ENCODE data around the gene WDR18.

WDR18 gene, protein sequence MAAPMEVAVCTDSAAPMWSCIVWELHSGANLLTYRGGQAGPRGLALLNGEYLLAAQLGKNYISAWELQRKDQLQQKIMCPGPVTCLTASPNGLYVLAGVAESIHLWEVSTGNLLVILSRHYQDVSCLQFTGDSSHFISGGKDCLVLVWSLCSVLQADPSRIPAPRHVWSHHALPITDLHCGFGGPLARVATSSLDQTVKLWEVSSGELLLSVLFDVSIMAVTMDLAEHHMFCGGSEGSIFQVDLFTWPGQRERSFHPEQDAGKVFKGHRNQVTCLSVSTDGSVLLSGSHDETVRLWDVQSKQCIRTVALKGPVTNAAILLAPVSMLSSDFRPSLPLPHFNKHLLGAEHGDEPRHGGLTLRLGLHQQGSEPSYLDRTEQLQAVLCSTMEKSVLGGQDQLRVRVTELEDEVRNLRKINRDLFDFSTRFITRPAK

DNA sequence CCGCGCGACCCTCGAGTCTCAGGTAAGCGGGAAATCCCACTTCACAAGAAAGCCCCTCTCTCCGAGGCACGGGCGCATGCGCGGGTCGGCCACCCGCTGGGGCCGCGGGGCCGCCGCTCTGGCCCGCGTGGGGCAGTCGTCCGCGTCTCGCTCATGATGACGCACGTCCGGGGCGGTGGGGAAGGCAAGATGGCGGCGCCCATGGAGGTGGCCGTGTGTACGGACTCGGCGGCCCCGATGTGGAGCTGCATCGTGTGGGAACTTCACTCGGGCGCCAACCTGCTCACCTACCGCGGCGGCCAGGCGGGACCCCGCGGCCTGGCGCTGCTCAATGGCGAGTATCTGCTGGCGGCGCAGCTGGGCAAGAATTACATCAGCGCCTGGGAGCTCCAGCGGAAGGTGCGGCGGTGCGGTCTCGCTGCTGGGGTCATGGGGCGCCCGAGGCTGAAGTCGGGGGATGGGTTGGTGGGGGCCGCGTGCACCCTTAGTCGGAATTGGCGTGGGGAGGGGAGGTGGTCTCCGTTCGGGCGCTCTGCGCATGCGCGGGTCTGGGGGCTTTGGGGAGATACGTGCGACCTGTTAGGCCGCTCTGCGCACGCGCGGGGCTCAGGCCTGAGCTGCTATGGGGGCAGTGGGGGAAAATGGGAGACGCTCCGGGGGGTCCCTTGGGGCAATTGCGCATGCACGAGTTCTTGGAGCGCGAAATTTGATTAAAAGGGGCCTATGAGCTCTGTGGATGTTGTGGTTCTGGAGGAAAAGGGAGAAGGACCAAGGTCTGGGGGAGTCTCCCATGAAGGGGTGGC is at the start of gene WDR18:
TSS of gene WDR18 (plus strand) at position 181 of the 803 bp plus-strand sequence. CDS start at position 190, 9 bp downstream.
- Mint-ChIP-seq H3K4me3 (peak within 1 kb of the TSS; percentile 91), H3K27me3 (no peaks in the 10 kb centered on the region), H3K36me3 (no peaks in the 10 kb centered on the region), H3K27ac (peak within 1 kb of the TSS; percentile 90), H3K9me3 (ENCODE audit: low read depth) (no peaks in the 10 kb centered on the region), H3K4me1 (ENCODE audit: low read depth) (peaks cover 10% of the 10 kb centered on the region)

DNA sequence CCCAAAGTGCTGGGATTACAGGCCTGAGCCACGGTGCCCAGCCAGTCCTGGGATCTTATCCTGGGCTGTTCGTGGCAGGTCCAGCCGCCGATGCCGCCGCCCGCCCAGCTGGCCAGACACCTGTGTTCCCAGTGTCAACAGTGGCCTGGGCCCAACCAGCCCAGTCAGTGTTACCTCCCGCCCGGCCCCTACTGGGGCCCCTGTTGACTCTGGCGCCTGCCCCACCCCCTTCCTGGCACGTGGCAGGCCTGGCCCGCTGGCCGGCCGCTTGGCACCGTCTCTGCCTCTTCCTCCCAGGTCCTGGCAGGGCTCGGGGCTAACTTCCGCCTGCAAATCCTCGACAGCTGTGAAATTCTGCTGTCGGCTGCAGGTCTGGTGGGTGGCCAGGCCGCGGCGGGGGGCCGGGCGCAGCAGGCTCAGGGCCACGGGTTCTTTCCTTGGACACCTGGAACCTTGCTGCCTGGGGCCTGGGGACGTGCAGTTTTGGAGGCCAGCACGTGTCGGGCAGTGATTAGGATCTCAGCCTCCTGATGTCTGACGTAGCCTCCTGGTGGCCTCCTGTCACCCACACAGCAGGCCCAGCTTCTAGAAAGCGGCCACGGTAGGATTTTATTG is 49.2 kb upstream of the WDR18 start:
- H3K36me3 Mint-ChIP-seq, result no peaks in the 10 kb centered on the region
- peaks cover 28% of the 10 kb centered on the region for H3K4me1 Mint-ChIP-seq (ENCODE audit: low read depth)
- H3K9me3 Mint-ChIP-seq (ENCODE audit: low read depth), result no peaks in the 10 kb centered on the region
- no peak overlapping the region for H3K27ac Mint-ChIP-seq
- H3K27me3 Mint-ChIP-seq, result no peaks in the 10 kb centered on the region
- H3K4me3 Mint-ChIP-seq, result no peak overlapping the region

DNA sequence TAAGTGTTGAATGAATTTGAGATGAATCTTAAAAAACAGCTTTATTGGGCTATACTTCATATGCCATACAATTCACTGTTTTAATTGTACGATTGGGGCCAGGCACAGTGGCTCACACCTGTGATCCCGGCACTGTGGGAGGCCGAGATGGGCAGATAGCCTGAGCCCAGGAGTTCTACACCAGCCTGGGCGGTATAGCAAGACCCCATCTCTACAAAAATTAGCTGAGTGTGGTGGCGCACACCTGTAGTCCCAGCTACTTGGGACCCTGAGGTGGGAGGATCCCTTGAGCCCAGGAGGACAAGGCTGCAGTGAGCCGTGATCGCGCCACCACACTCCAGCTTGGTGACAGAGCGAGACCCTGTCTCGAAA is 48.0 kb upstream of the WDR18 start:
- peaks cover 32% of the 10 kb centered on the region for H3K4me1 Mint-ChIP-seq (ENCODE audit: low read depth)
- no peak overlapping the region for H3K27ac Mint-ChIP-seq
- no peaks in the 10 kb centered on the region for H3K27me3 Mint-ChIP-seq
- H3K9me3 Mint-ChIP-seq (ENCODE audit: low read depth), result no peaks in the 10 kb centered on the region
- H3K36me3 Mint-ChIP-seq, result no peaks in the 10 kb centered on the region
- H3K4me3 Mint-ChIP-seq, result no peak overlapping the region

DNA sequence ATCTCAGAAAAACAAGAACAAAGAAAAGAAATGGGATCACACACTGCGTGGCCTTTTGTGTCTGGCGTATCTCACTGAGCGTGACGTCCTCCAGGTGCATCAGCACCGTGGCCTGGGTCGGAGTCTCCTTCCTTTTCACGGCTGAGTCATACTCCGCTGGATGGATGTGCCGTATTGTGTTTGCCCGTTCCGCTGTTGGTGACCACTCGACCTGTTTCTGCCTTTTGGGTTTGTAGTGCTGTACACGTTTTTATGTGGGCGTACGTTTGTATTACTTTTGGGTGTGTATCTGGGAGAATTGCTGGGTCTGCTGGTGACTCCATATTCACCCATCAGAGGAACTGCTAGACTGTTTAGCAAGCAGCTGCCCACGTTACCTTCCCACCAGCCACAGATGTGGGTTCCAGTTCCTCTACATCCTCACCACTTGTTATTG is 46.9 kb upstream of the WDR18 start:
- H3K36me3 Mint-ChIP-seq, result no peaks in the 10 kb centered on the region
- H3K4me3 Mint-ChIP-seq, result peak overlapping the region; percentile 49
- no peak overlapping the region for H3K27ac Mint-ChIP-seq
- no peaks in the 10 kb centered on the region for H3K27me3 Mint-ChIP-seq
- H3K9me3 Mint-ChIP-seq (ENCODE audit: low read depth), result no peaks in the 10 kb centered on the region
- peaks cover 32% of the 10 kb centered on the region for H3K4me1 Mint-ChIP-seq (ENCODE audit: low read depth)

DNA sequence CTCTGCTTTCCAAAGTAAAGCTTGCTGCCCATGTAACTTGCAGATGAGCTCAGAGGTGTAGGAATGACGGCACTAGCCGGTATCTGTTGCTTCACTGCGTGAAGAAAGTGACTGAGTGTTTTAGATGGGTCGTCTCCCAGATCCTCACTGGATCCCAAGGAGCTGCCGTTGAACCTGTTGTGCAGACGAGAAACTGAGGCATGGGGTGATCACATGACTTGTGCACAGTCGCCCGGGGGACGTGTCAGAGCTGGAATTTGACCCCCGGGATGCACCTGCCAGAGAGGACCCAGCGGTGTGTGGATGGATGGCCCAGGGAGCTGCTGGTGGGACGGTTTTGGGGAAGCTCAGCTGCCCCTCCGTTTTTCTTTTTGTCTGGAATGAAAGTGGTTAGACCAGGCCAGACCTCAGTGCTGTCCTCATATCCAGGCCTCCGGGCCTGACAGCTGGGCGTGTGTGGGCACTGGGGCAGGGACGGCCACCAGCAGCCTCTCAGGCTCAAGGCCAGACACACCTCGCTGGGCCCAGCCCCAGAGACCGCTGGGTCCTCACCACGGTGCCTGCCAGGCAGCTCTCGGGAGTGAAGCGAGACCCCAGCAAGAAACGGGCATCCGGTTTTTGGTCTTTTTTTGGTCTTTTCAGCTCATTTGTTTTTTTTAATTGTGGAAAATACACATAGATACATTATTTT is 45.8 kb upstream of the WDR18 start:
- Mint-ChIP-seq H3K27ac (no peak overlapping the region), H3K4me1 (ENCODE audit: low read depth) (peaks cover 28% of the 10 kb centered on the region)

DNA sequence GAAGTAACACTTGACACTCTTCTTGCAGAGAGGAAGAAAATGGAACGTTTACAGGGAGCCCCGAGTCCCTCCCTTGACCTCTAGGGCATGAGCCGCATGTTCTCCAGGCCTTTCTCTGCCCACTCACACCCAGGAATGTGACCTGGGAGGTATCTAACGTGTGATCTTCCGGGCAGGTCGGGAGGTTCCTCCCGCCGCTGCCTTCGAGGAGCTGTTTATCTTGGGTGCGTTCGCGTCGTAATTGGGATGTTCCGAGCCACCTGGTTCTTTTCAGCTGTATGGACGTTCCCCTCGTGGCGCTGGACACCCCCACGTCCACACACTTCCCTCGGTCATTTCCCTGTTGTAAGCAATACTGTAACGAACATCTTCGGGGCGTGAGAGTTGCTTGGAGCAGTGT is 44.7 kb upstream of the WDR18 start:
- no peaks in the 10 kb centered on the region for H3K27me3 Mint-ChIP-seq
- no peak overlapping the region for H3K4me3 Mint-ChIP-seq
- H3K9me3 Mint-ChIP-seq (ENCODE audit: low read depth), result no peaks in the 10 kb centered on the region
- no peak overlapping the region for H3K27ac Mint-ChIP-seq
- H3K36me3 Mint-ChIP-seq, result no peaks in the 10 kb centered on the region
- peaks cover 28% of the 10 kb centered on the region for H3K4me1 Mint-ChIP-seq (ENCODE audit: low read depth)

More for the DNA sequence above, 45.8 kb upstream of the WDR18 start:
- Mint-ChIP-seq H3K4me3 (no peak overlapping the region), H3K27me3 (no peaks in the 10 kb centered on the region), H3K9me3 (ENCODE audit: low read depth) (no peaks in the 10 kb centered on the region), H3K36me3 (no peaks in the 10 kb centered on the region)

DNA sequence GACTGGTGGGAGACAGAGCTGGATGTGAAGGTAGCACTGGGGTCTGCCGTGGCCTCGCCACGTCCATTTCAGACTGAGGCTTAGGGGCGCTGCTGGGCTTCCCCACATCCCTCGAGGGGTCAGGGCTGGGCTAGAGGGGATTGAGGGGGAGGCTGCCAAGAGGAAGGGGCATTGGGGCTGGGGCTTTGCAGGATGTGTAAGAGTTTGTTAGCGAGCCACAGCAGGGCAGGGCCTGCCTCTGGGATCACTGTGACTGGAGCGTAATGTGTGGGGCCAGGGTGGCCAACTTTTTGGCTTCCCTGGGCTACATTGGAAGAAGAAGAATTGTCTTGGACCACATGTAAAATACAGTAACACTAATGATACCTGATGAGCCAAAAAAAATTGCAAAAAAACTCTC is 44.2 kb upstream of the WDR18 start:
- H3K27me3 Mint-ChIP-seq, result no peaks in the 10 kb centered on the region
- peak overlapping the region; percentile 59 for H3K27ac Mint-ChIP-seq
- no peaks in the 10 kb centered on the region for H3K36me3 Mint-ChIP-seq
- H3K9me3 Mint-ChIP-seq (ENCODE audit: low read depth), result no peaks in the 10 kb centered on the region
- peak overlapping the region; percentile 83 for H3K4me3 Mint-ChIP-seq
- peaks cover 28% of the 10 kb centered on the region for H3K4me1 Mint-ChIP-seq (ENCODE audit: low read depth)

DNA sequence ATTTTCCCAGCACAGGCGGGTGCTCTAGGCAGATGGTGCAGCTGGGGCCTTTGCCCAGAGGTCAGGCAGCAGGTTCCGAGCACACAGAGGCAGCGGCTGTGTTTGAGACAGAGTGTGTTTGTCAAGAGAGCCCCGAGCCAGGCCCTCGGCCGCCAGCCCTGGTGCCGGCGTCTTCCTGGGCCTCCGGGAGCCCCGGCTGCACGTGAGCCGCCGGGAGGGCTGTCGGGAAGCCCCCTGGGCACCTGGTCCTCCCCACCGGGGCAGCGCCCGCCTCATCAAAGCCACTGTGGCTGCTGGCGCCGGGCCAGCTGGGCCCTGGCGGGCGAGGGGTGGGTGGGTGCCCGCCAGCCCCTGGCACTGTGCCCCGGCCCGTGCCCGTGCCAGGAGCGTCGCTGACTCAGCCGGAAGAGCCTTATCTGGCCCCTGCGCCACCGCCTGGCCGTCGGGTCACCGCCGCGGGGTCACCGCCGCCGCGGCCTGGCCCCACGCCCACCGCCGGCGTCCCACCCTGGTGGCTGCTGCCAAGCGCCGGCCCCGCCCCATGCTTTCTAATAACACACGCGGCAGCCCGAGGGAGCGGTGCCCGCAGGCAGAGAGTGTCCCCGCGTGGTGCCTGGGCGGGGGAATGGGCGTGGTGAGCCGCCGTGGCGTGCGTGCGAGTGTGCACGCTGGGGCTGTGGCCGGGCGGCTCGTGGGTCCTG is 43.4 kb upstream of the WDR18 start:
- peak overlapping the region; percentile 83 for H3K4me3 Mint-ChIP-seq
- H3K36me3 Mint-ChIP-seq, result no peaks in the 10 kb centered on the region
- H3K27me3 Mint-ChIP-seq, result no peaks in the 10 kb centered on the region
- H3K4me1 Mint-ChIP-seq (ENCODE audit: low read depth), result peaks cover 28% of the 10 kb centered on the region
- H3K27ac Mint-ChIP-seq, result peak overlapping the region; percentile 59
- no peaks in the 10 kb centered on the region for H3K9me3 Mint-ChIP-seq (ENCODE audit: low read depth)

DNA sequence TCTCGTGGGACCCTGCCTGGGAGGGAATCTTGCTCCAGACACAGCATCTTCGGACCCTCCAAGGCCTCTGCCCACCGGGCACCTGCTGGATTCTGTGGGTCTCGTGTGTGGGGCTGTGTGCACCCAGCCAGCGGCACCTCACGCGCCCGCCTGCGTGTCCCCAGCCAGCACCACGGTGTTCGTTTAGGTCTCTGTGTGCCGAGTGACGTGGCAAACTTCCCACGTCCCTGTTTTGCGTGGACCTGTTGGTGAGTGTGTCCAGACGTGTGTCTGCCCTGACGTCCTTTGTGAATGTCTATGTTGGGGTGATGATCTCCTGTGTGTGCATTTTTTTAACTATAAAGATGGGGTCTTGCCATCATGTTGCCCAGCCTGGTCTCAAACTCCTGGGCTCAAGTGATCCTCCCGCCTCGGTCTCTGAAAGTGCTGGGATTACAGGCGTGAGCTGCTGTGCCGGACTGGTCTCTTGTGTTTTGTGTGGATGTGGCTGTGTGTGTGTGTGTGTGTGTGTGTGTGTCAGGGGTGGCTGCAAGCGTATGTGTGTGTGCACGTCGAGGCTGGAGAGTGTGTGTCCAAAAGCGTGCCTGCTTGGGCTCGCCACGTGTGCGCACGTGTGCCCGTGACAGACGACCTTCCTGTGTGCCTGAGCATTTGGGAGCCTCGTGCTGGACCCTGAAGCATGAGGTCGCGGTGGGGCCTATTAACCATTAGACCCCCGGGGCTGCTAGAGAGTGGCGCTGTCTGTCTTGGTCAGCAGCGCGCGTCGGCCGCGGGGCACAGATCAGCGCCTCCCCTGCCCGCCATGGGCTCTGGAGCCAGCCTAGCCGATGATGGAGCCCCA is 42.6 kb upstream of the WDR18 start:
- Mint-ChIP-seq H3K27ac (no peak overlapping the region), H3K9me3 (ENCODE audit: low read depth) (no peaks in the 10 kb centered on the region), H3K4me1 (ENCODE audit: low read depth) (peaks cover 26% of the 10 kb centered on the region), H3K4me3 (peak overlapping the region; percentile 72), H3K27me3 (no peaks in the 10 kb centered on the region), H3K36me3 (no peaks in the 10 kb centered on the region)

DNA sequence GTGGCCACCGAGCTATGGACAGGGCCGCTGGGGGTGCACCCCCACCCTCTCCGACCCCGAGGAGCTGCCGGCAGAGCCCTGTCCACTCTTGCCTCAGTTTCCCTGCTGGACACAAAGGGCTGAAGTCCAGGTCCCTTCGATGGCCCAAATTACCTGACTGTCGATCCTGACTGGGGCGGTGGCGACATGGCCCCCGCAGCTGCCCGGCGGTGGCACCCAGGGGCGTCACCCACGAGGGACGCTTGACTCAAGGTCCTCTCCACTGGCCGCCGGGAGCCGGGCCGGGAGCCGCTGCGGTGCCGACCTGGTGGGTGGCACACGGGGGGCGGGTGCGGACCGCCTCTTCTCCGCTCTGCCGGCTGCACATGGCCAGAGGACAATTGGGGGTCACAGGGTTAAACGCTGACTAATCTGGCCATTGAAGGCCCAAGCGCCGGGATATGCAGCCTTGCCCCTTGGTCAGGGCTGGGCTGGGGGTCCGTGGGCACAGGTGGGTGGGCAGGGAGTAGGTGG is 42.0 kb upstream of the WDR18 start:
- no peak overlapping the region for H3K27ac Mint-ChIP-seq
- H3K4me3 Mint-ChIP-seq, result no peak overlapping the region
- no peaks in the 10 kb centered on the region for H3K9me3 Mint-ChIP-seq (ENCODE audit: low read depth)
- H3K27me3 Mint-ChIP-seq, result no peaks in the 10 kb centered on the region
- no peaks in the 10 kb centered on the region for H3K36me3 Mint-ChIP-seq
- peaks cover 25% of the 10 kb centered on the region for H3K4me1 Mint-ChIP-seq (ENCODE audit: low read depth)

DNA sequence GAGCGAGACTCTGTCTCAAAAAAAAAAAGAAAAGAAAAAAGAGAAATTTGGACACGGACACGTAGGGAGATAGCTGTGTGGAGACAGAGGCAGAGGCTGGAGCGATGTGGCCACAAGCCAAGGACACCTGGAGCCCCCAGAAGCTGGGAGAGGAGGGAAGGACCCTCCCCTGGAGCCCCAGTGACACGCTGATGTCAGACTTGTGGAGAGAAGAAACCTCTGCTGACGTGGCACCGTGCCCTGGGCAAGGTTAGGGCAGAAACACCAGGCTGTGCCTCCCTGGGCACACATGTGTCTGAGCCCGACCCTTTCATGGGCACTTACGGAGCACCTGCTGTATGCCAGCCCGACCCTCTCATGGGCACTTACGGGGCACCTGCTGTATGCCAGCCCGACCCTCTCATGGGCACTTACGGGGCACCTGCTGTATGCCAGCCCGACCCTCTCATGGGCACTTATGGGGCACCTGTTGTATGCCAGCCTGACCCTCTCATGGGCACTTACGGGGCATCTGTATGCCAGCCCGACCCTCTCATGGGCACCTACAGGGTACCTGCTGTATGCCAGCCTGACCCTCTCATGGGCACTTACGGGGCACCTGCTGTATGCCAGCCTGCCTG is 40.5 kb upstream of the WDR18 start:
- no peaks in the 10 kb centered on the region for H3K27me3 Mint-ChIP-seq
- H3K9me3 Mint-ChIP-seq (ENCODE audit: low read depth), result no peaks in the 10 kb centered on the region
- H3K4me3 Mint-ChIP-seq, result no peak overlapping the region
- no peak overlapping the region for H3K27ac Mint-ChIP-seq
- no peaks in the 10 kb centered on the region for H3K36me3 Mint-ChIP-seq
- H3K4me1 Mint-ChIP-seq (ENCODE audit: low read depth), result peaks cover 17% of the 10 kb centered on the region

DNA sequence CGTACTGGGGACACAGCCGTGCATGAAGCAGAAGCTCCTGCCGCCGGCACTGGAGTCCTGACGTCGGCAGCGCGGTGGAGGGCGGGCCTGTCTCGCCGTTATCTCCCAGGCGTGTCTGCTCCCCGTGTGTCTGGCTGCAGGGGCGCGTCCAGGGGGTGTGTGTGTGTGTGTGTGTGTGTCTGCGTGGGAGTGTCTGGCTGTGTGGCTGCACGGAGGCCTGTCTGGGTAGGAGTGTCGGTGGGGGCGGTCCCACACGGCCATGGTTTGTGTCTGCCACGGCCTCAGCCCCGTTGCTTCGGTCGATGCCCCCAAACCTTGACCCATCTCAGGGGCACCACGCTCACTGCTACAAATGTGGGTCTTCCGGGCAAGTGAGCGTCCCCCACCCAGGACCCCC is 40.0 kb upstream of the WDR18 start:
- peaks cover 16% of the 10 kb centered on the region for H3K4me1 Mint-ChIP-seq (ENCODE audit: low read depth)
- no peaks in the 10 kb centered on the region for H3K36me3 Mint-ChIP-seq
- H3K9me3 Mint-ChIP-seq (ENCODE audit: low read depth), result no peaks in the 10 kb centered on the region
- no peak overlapping the region for H3K4me3 Mint-ChIP-seq
- no peaks in the 10 kb centered on the region for H3K27me3 Mint-ChIP-seq
- H3K27ac Mint-ChIP-seq, result no peak overlapping the region

DNA sequence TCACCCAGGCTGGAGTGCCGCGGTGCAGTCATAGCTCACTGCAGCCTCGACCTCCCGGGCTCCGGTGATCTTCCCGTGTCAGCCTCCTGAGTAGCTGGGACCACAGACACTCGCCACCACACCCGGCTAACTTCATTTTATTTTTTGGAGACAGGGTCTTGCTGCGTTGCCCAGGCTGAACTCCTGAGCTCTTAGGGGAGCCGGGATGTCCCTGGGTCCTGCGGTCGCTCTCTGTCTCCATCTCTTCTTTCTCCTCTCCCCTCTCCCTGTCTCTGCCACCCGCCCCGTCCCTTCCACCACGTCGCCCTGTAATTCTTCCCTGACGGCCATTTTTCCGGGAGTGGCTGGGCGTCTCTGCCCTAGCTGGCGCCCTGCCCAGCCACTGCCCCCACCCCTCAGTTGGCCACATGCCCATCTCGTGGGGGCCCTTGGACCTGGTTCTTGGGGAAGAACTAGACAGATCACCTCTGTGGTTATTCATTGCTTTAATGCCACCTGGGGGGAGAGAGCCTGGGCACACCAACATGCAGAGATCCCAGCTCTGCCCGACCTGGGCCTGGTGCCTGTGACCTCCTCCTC is 39.4 kb upstream of the WDR18 start:
- Mint-ChIP-seq H3K4me3 (no peak overlapping the region), H3K27ac (no peak overlapping the region), H3K27me3 (no peaks in the 10 kb centered on the region), H3K9me3 (ENCODE audit: low read depth) (no peaks in the 10 kb centered on the region), H3K36me3 (no peaks in the 10 kb centered on the region), H3K4me1 (ENCODE audit: low read depth) (peaks cover 11% of the 10 kb centered on the region)

Measured in activated naive CD8-positive, alpha-beta T cell (primary cell).